Esophagus (tissue), 2 donors: ENCODE data around the gene PML. TPM values are rescaled to one million over a fixed set of nuclear protein-coding genes. Genes with fewer than 3 reads are reported as not detected.

ENCODE experiments used
- H3K27ac ChIP-seq, 2 donors: one replicate each; pipeline ENCODE4 v1.5.1; 2013; ENCODE audit warnings: low read depth in 2 of 2, mild to moderate bottlenecking in 2 of 2, inconsistent platforms in 1 of 2, low read length in 1 of 2, moderate library complexity in 1 of 2
- H3K27me3 ChIP-seq, 2 donors: one replicate each; pipeline ENCODE4 v1.6.1; 2013; ENCODE audit warnings: low read length in 2 of 2, control low read depth in 1 of 2, mild to moderate bottlenecking in 1 of 2; ENCODE audit not compliant: insufficient read depth in 2 of 2, control insufficient read depth in 1 of 2
- H3K36me3 ChIP-seq, 2 donors: one replicate each; pipeline ENCODE4 v1.6.1; 2013; ENCODE audit warnings: low read length in 1 of 2; ENCODE audit not compliant: control insufficient read depth in 2 of 2, insufficient read depth in 2 of 2
- H3K4me1 ChIP-seq, 2 donors: one replicate each; pipeline ENCODE4 v1.6.1; 2013; ENCODE audit warnings: low read length in 1 of 2; ENCODE audit not compliant: control insufficient read depth in 2 of 2, insufficient read depth in 2 of 2
- H3K4me3 ChIP-seq, 2 donors: one replicate each; pipeline ENCODE4 v1.5.1; 2013; ENCODE audit warnings: low read length in 2 of 2, mild to moderate bottlenecking in 2 of 2, low read depth in 1 of 2, moderate library complexity in 1 of 2
- H3K9me3 ChIP-seq, 2 donors: one replicate each; pipeline ENCODE4 v1.6.1; 2013; ENCODE audit warnings: mild to moderate bottlenecking in 2 of 2, low read depth in 1 of 2, low read length in 1 of 2, moderate library complexity in 1 of 2; ENCODE audit not compliant: control insufficient read depth in 2 of 2, insufficient read depth in 1 of 2
- WGBS, 2 donors: extraction: QIAGEN DNeasy Blood & Tissue Kit; methylation state at CpG; one replicate each; pipeline ENCODE4 v1.1.7; 2013; 5-methylcytosine and 5-hydroxymethylcytosine counted together
- polyA plus RNA-seq, 2 donors: library from polyadenylated mRNA; stranded (reverse); fragments of 200-250 nt; gene quantifications; one replicate each; pipeline ENCODE4 v1.2.3, GENCODE V29; 2013
- donor health status: healthy with polysubstance abuse.
- donor health status: Bipolar disorder and iron deficiency.

PML gene
- polyA plus RNA-seq, 2 donors: 16.9 to 18.8 TPM

- Histone ChIP-seq H3K4me3 (no peak overlapping the region), H3K4me1 (peaks cover 5 to 6% of the 10 kb centered on the region in 2 donors), H3K27me3 (no peaks in the 10 kb centered on the region), H3K9me3 (no peaks in the 10 kb centered on the region), H3K36me3 (peaks cover 0 to 10% of the 10 kb centered on the region in 2 donors), H3K27ac (no peak overlapping the region)
- 83 to 84% methylated on average over 11 of the region's 11 CpGs for WGBS, 2 donors
These were observed 48.3 kb downstream of the PML start for GRCh38 chr15:74042603-74043424.

DNA sequence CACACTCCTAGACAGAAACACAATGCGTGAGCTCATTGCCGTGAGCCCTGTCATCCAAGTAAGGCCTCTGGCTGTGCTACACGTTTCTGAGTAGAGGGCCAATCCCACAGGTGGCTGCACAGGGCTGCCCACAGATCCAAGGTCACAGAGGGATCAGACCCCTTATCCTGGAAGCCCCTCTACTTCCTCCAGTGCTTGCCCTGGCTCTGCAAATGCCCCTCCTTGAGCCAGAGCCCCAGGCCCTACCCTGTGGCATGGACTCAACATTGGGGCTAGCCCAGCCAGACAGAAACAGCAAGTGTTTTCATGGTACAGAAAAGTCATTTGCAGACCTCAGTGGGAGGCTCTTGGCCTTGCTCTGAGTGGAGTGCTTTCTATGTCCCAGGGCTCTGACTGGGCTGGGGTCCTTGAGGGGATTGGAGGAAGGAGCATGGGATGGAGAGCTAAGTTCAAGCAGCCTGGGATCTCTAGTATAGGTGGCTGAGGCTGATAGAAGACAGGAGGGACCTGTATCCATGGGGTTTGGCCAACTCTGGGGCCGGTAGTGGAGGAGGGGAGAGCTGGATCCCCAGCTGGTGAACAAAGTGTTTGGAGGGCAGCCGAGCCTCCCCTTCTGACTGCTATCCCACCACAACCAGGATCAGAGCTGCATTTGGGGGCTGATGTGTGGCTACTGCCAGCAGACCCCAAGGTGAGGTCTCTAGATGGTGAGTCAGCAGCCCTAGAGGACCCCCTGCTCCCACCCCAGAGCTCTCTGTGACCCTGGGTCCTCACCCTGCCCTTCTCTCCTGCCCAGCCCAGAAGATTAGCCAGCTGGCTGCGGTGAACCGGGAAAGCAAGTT is 49.1 kb downstream of the PML start:
- 70 to 80% methylated on average over 7 of the region's 7 CpGs for WGBS, 2 donors
- H3K36me3 ChIP-seq: peaks cover 0 to 10% of the 10 kb centered on the region in 2 donors
- no peak overlapping the region for H3K4me3 ChIP-seq
- H3K27ac ChIP-seq: peak overlapping the region; percentile 2 to 52
- H3K4me1 ChIP-seq: peaks cover 5 to 10% of the 10 kb centered on the region in 2 donors
- no peaks in the 10 kb centered on the region for H3K9me3 ChIP-seq
- no peaks in the 10 kb centered on the region for H3K27me3 ChIP-seq

- Histone ChIP-seq H3K9me3 (no peaks in the 10 kb centered on the region), H3K4me3 (no peak overlapping the region), H3K27me3 (no peaks in the 10 kb centered on the region), H3K4me1 (peaks cover 5 to 8% of the 10 kb centered on the region in 2 donors), H3K27ac (peak overlapping the region in 1 of 2 donors; percentile 2), H3K36me3 (peaks cover 0 to 10% of the 10 kb centered on the region in 2 donors)
- 78 to 84% methylated on average over 29 to 31 of the region's 31 CpGs for WGBS, 2 donors
These were observed 50.0 kb downstream of the PML start for GRCh38 chr15:74044267-74045110.

DNA sequence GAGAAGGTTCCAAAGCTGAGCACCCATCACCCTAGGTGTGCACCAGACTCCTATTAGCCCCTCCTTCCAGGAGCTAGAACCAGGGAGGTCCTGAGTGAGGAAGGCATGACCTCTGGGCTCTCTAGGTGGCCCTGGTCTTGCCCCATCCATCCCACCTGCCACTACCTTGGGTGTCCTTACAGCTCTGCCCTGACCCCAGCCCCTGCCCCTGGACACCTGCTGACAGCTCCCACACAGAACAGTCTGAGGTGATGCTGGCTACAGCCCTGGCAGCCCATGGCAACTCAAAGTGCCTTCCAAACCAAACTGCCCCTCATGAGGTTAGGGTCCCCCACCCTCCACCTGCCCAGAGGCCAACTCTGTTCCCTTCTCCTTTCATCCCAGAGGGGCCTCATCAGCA is 50.7 kb downstream of the PML start:
- Histone ChIP-seq H3K27ac (no peak overlapping the region), H3K4me1 (peaks cover 5 to 8% of the 10 kb centered on the region in 2 donors), H3K9me3 (no peaks in the 10 kb centered on the region), H3K36me3 (peaks cover 0 to 10% of the 10 kb centered on the region in 2 donors), H3K4me3 (no peak overlapping the region), H3K27me3 (no peaks in the 10 kb centered on the region)

- Histone ChIP-seq H3K4me1 (peaks cover 5 to 10% of the 10 kb centered on the region in 2 donors), H3K36me3 (peaks cover 0 to 10% of the 10 kb centered on the region in 2 donors), H3K27ac (no peak overlapping the region), H3K4me3 (no peak overlapping the region), H3K27me3 (no peaks in the 10 kb centered on the region), H3K9me3 (no peaks in the 10 kb centered on the region)
- WGBS, 2 donors: 75 to 76% methylated on average over 7 of the region's 7 CpGs
These were observed 51.2 kb downstream of the PML start for GRCh38 chr15:74045636-74046274.

- H3K27ac ChIP-seq: no peak overlapping the region
- H3K27me3 ChIP-seq: no peaks in the 10 kb centered on the region
- peaks cover 0 to 10% of the 10 kb centered on the region in 2 donors for H3K36me3 ChIP-seq
- peaks cover 5 to 8% of the 10 kb centered on the region in 2 donors for H3K4me1 ChIP-seq
- WGBS, 2 donors: 73 to 82% methylated on average over 7 of the region's 7 CpGs
- no peaks in the 10 kb centered on the region for H3K9me3 ChIP-seq
- no peak overlapping the region for H3K4me3 ChIP-seq
These were observed 51.8 kb downstream of the PML start for GRCh38 chr15:74046275-74046674.

- H3K9me3 ChIP-seq: no peaks in the 10 kb centered on the region
- H3K27me3 ChIP-seq: no peaks in the 10 kb centered on the region
- peak overlapping the region in 1 of 2 donors; percentile 33 for H3K27ac ChIP-seq
- H3K36me3 ChIP-seq: no peaks in the 10 kb centered on the region
- H3K4me3 ChIP-seq: no peak overlapping the region
- H3K4me1 ChIP-seq: peaks cover 0 to 12% of the 10 kb centered on the region in 2 donors
- WGBS, 2 donors: 80 to 87% methylated on average over 5 of the region's 5 CpGs
These were observed 55.6 kb downstream of the PML start for GRCh38 chr15:74050127-74050526.

DNA sequence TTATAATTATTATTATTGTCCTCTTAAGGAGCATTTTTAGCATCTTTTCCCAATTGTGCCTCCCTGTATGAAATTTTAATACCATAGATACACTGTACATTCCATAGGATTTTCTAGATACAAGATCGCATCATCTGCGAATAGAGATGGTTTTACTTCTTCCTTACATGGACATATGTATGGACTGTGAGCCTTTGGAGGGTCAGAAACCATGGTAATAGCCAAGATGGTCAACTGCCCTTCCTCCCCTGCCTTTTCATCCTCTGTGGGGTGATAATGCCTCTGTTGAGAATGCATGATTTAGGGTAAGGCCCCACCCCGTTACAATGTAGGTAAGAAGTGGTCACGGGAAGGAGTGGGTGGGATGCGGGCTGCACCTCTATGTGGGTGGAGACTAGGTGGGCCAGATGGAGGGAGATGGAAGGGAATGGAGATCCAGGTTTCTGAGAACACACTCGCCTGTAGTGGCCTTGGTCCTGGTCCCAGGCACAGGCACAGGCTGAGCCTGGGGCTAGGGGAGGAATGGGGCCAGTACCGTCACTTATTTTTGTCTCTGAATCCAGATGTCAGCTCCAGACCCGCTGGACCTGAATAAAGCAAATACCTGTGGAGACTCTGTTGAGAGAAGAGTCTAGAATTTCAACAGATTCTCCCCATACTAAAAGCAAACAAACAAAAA is 56.2 kb downstream of the PML start:
- no peaks in the 10 kb centered on the region for H3K9me3 ChIP-seq
- no peaks in the 10 kb centered on the region for H3K27me3 ChIP-seq
- WGBS, 2 donors: 63 to 71% methylated on average over 8 of the region's 8 CpGs
- peak overlapping the region; percentile 20 to 74 for H3K27ac ChIP-seq
- no peaks in the 10 kb centered on the region for H3K36me3 ChIP-seq
- H3K4me1 ChIP-seq: peaks cover 0 to 12% of the 10 kb centered on the region in 2 donors
- H3K4me3 ChIP-seq: no peak overlapping the region
